H9 (cell line): ENCODE results near the gene NUDT3. TPM values are rescaled to one million over a fixed set of nuclear protein-coding genes. Genes with fewer than 3 reads are reported as not detected.
A peak's percentile ranks its signal among the peaks of the same experiment; 100 is the strongest.

Source experiments
- DNase-seq: peaks from one replicate; pipeline ENCODE4 v3.0.0-alpha.2; 2017
- H2AFZ ChIP-seq: one replicate; pipeline ENCODE4 v1.6.1; 2013; ENCODE audit warnings: mild to moderate bottlenecking, low read length, control low read depth, moderate library complexity
- H2AK5ac ChIP-seq: 2 replicates; pipeline ENCODE4 v1.6.1; 2013; ENCODE audit warnings: low read length, control low read depth, mixed read lengths; ENCODE audit not compliant: insufficient read length
- H2BK120ac ChIP-seq: one replicate; pipeline ENCODE4 v1.6.1; 2013; ENCODE audit warnings: low read depth, mild to moderate bottlenecking, low read length, control low read depth, inconsistent platforms; ENCODE audit not compliant: poor library complexity, severe bottlenecking
- H2BK12ac ChIP-seq: 2 replicates; pipeline ENCODE4 v1.6.1; 2013; ENCODE audit warnings: low read length, control low read depth, mixed read lengths, low read depth; ENCODE audit not compliant: insufficient read length
- H2BK15ac ChIP-seq: 2 replicates; pipeline ENCODE4 v1.6.1; 2013; ENCODE audit warnings: low read depth, low read length, control low read depth
- H2BK20ac ChIP-seq: one replicate; pipeline ENCODE4 v1.6.1; 2013; ENCODE audit warnings: low read depth, mild to moderate bottlenecking, low read length, control low read depth, inconsistent platforms; ENCODE audit not compliant: poor library complexity, severe bottlenecking
- H2BK5ac ChIP-seq: 2 replicates; pipeline ENCODE4 v1.6.1; 2013; ENCODE audit warnings: low read length, control low read depth, mixed read lengths; ENCODE audit not compliant: insufficient read length
- H3K14ac ChIP-seq: 2 replicates; pipeline ENCODE4 v1.6.1; 2013; ENCODE audit warnings: low read length, control low read depth; ENCODE audit not compliant: insufficient read depth
- H3K18ac ChIP-seq: 2 replicates; pipeline ENCODE4 v1.6.1; 2013; ENCODE audit warnings: low read depth, mild to moderate bottlenecking, mixed read lengths, low read length, control low read depth; ENCODE audit not compliant: insufficient read length
- H3K23ac ChIP-seq: 2 replicates; pipeline ENCODE4 v1.6.1; 2013; ENCODE audit warnings: low read length, control low read depth, mixed read lengths, low read depth; ENCODE audit not compliant: insufficient read length
- H3K23me2 ChIP-seq: 2 replicates; pipeline ENCODE4 v1.6.1; 2013; ENCODE audit warnings: low read depth, mild to moderate bottlenecking, mixed read lengths, low read length, control low read depth; ENCODE audit not compliant: insufficient read length, poor library complexity, severe bottlenecking
- H3K27ac ChIP-seq: 2 replicates; pipeline ENCODE4 v1.5.1; 2013; ENCODE audit warnings: low read length, control low read depth, mixed read lengths, low read depth; ENCODE audit not compliant: insufficient read length
- H3K27me3 ChIP-seq: 2 replicates; pipeline ENCODE4 v1.6.1; 2013; ENCODE audit warnings: low read length, control low read depth, inconsistent platforms; ENCODE audit not compliant: insufficient read depth
- H3K4ac ChIP-seq: 2 replicates; pipeline ENCODE4 v1.6.1; 2013; ENCODE audit warnings: low read depth, mild to moderate bottlenecking, control low read depth, inconsistent platforms, low read length, moderate library complexity
- H3K4me1 ChIP-seq: 2 replicates; pipeline ENCODE4 v1.6.1; 2013; ENCODE audit warnings: low read length, control low read depth, inconsistent platforms; ENCODE audit not compliant: insufficient read depth
- H3K4me2 ChIP-seq: 2 replicates; pipeline ENCODE4 v1.6.1; 2013; ENCODE audit warnings: low read length, control low read depth, mixed read lengths; ENCODE audit not compliant: insufficient read length, insufficient read depth
- H3K56ac ChIP-seq: 2 replicates; pipeline ENCODE4 v1.6.1; 2013; ENCODE audit warnings: low read depth, mild to moderate bottlenecking, mixed read lengths, low read length, control low read depth; ENCODE audit not compliant: insufficient read length
- H3K79me1 ChIP-seq: 2 replicates; pipeline ENCODE4 v1.6.1; 2013; ENCODE audit warnings: low read depth, mild to moderate bottlenecking, moderate library complexity, low read length, control low read depth, inconsistent platforms; ENCODE audit not compliant: insufficient read depth, poor library complexity, severe bottlenecking
- H3K79me2 ChIP-seq: 2 replicates; pipeline ENCODE4 v1.6.1; 2013; ENCODE audit warnings: low read length, control low read depth, inconsistent platforms; ENCODE audit not compliant: insufficient read depth
- H3K9ac ChIP-seq: 2 replicates; pipeline ENCODE4 v1.6.1; 2013; ENCODE audit warnings: low read length, control low read depth, mixed read lengths; ENCODE audit not compliant: insufficient read length; ENCODE audit errors: extremely low read depth
- H3K9me3 ChIP-seq: one replicate; pipeline ENCODE4 v1.6.1; 2013; ENCODE audit warnings: low read depth, low read length, inconsistent platforms; ENCODE audit not compliant: control insufficient read depth
- H3T11ph ChIP-seq: one replicate; pipeline ENCODE4 v1.6.1; 2013; ENCODE audit warnings: mild to moderate bottlenecking, low read length, control low read depth, inconsistent platforms
- H4K20me1 ChIP-seq: one replicate; pipeline ENCODE4 v1.6.1; 2013; ENCODE audit not compliant: control insufficient read depth, insufficient read length, insufficient read depth
- H4K5ac ChIP-seq: 2 replicates; pipeline ENCODE4 v1.6.1; 2013; ENCODE audit warnings: low read depth, mild to moderate bottlenecking, mixed read lengths, low read length, control low read depth; ENCODE audit not compliant: insufficient read length
- H4K8ac ChIP-seq: replicated peaks from 2 replicates; pipeline ENCODE4 v1.6.1; 2013; ENCODE audit warnings: low read length, control low read depth, mixed read lengths, low read depth; ENCODE audit not compliant: insufficient read length
- H4K91ac ChIP-seq: 2 replicates; pipeline ENCODE4 v1.6.1; 2013; ENCODE audit warnings: low read depth, mild to moderate bottlenecking, moderate library complexity, mixed read lengths, low read length, control low read depth; ENCODE audit not compliant: insufficient read length
- H3K27ac Mint-ChIP-seq, 3 experiments: 2 replicates in 2 of 3; 3 replicates in 1 of 3; pipeline ENCODE4 v1.8.0; 2020 to 2021; ENCODE audit warnings: mixed read lengths in 3 of 3, mild to moderate bottlenecking in 1 of 3, moderate library complexity in 1 of 3
- H3K27me3 Mint-ChIP-seq: 2 replicates; pipeline ENCODE4 v1.8.0; 2021; ENCODE audit warnings: low read depth, mild to moderate bottlenecking, moderate library complexity, mixed read lengths
- H3K36me3 Mint-ChIP-seq, 3 experiments: 2 replicates in 2 of 3; 3 replicates in 1 of 3; pipeline ENCODE4 v1.8.0; 2020 to 2021; ENCODE audit warnings: low read depth in 3 of 3, mixed read lengths in 3 of 3; ENCODE audit not compliant: insufficient read depth in 1 of 3
- H3K4me1 Mint-ChIP-seq, 2 experiments: 2 replicates each; pipeline ENCODE4 v1.8.0; 2020; ENCODE audit warnings: mixed read lengths in 2 of 2
- H3K4me3 Mint-ChIP-seq, 2 experiments: 2 replicates in 1 of 2; 3 replicates in 1 of 2; pipeline ENCODE4 v1.8.0; 2020 to 2021; ENCODE audit warnings: mild to moderate bottlenecking in 2 of 2, mixed read lengths in 2 of 2, moderate library complexity in 1 of 2
- H3K9me3 Mint-ChIP-seq, 2 experiments: 2 replicates in 1 of 2; 3 replicates in 1 of 2; pipeline ENCODE4 v1.8.0; 2020; ENCODE audit warnings: mild to moderate bottlenecking in 2 of 2, mixed read lengths in 2 of 2, moderate library complexity in 1 of 2
- WGBS: extraction: QIAGEN DNeasy Blood & Tissue Kit; methylation state at CpG from one replicate; pipeline ENCODE4 v1.1.7; 2013; ENCODE audit warnings: missing lambda C conversion rate, low lambda C conversion rate, mixed read lengths; ENCODE audit not compliant: insufficient read length; ENCODE audit errors: extremely low coverage; 5-methylcytosine and 5-hydroxymethylcytosine counted together
- total RNA-seq: library from RNA; stranded (reverse); gene quantifications from 2 replicates; pipeline ENCODE4 v1.2.1, GENCODE V29; 2021
- TF ChIP-seq, protein P1 (sequence below): fragments of 200-600 bp; sonication (generic); conservative IDR thresholded peaks from 3 replicates; pipeline ENCODE4 v1.8.0; 2021; ENCODE audit warnings: antibody characterized with exemption, mild to moderate bottlenecking

The NUDT3 gene
- total RNA-seq, 1 experiment from 2014 or later: 23.6 TPM

- H3K4me1 Mint-ChIP-seq: peaks cover 41 to 42% of the 10 kb centered on the region in 2 experiments
- Histone ChIP-seq H3K27ac (no peak overlapping the region), H3K23me2 (peaks cover 4% of the 10 kb centered on the region), H4K20me1 (no peaks in the 10 kb centered on the region), H2BK20ac (no peak overlapping the region), H3K9me3 (no peaks in the 10 kb centered on the region), H2BK120ac (no peak overlapping the region), H3K4me2 (peak overlapping the region; percentile 88), H2BK15ac (no peak overlapping the region), H2BK12ac (no peak overlapping the region), H3K4ac (no peak overlapping the region), H4K8ac (no peak overlapping the region), H2AK5ac (no peak overlapping the region), H2AFZ (no peak overlapping the region), H3K27me3 (no peaks in the 10 kb centered on the region), H3K14ac (no peak overlapping the region), H3K9ac (no peak overlapping the region), H3T11ph (no peak overlapping the region), H4K5ac (no peak overlapping the region), H3K79me2 (no peaks in the 10 kb centered on the region), H3K23ac (no peak overlapping the region), H3K79me1 (no peaks in the 10 kb centered on the region), H4K91ac (no peak overlapping the region), H2BK5ac (no peak overlapping the region), H3K56ac (no peak overlapping the region), H3K4me1 (no peaks in the 10 kb centered on the region), H3K18ac (no peak overlapping the region)
- TF ChIP-seq, protein P1, sequence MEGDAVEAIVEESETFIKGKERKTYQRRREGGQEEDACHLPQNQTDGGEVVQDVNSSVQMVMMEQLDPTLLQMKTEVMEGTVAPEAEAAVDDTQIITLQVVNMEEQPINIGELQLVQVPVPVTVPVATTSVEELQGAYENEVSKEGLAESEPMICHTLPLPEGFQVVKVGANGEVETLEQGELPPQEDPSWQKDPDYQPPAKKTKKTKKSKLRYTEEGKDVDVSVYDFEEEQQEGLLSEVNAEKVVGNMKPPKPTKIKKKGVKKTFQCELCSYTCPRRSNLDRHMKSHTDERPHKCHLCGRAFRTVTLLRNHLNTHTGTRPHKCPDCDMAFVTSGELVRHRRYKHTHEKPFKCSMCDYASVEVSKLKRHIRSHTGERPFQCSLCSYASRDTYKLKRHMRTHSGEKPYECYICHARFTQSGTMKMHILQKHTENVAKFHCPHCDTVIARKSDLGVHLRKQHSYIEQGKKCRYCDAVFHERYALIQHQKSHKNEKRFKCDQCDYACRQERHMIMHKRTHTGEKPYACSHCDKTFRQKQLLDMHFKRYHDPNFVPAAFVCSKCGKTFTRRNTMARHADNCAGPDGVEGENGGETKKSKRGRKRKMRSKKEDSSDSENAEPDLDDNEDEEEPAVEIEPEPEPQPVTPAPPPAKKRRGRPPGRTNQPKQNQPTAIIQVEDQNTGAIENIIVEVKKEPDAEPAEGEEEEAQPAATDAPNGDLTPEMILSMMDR: no peak
- no peaks in the 10 kb centered on the region for H3K9me3 Mint-ChIP-seq
- no CpG with 5 or more reads among the region's 6 CpGs for WGBS
- H3K27me3 Mint-ChIP-seq: peaks cover 9% of the 10 kb centered on the region; the same call in 1 of the 2 replicates
- peak overlapping the region in 2 of 3 experiments; percentile 79 to 86; a peak in 3 of 7 replicates for H3K27ac Mint-ChIP-seq
- peaks cover 19 to 37% (median 28%) of the 10 kb centered on the region in 3 experiments for H3K36me3 Mint-ChIP-seq
- peak overlapping the region; percentile 83 to 91 for H3K4me3 Mint-ChIP-seq
- peak; percentile 35 for DNase-seq
These were observed 144.8 kb downstream of the NUDT3 start for GRCh38 chr6:34247481-34248197.
